Neural cell (in vitro differentiated cells): ENCODE measurements around the gene PRDM15. TPM values are rescaled to one million over a fixed set of nuclear protein-coding genes. Genes with fewer than 3 reads are reported as not detected.

Experiments used
- H2AFZ ChIP-seq: fragments of 200-600, 300-800 bp; sonication (generic), shearing (Covaris generic); 2 replicates; pipeline ENCODE4 v1.6.0; 2014; ENCODE audit warnings: low read depth, mild to moderate bottlenecking, antibody characterized with exemption, low read length, moderate library complexity
- H3F3A ChIP-seq: fragments of 200-600 bp; shearing (Covaris generic); 2 replicates; pipeline ENCODE4 v1.6.1; 2016; ENCODE audit warnings: mild to moderate bottlenecking, moderate library complexity, mixed read lengths, antibody characterized with exemption, low read length; ENCODE audit not compliant: insufficient read depth, poor library complexity, severe bottlenecking
- H3K27ac ChIP-seq: fragments of 200-600, 300-800 bp; sonication (generic), shearing (Covaris generic); 2 replicates; pipeline ENCODE4 v1.5.1; 2014; ENCODE audit warnings: mild to moderate bottlenecking, low read length, moderate library complexity
- H3K27me3 ChIP-seq: fragments of 300-800, 200-600 bp; sonication (generic), shearing (Covaris generic); 2 replicates; pipeline ENCODE4 v1.6.0; 2014; ENCODE audit warnings: mild to moderate bottlenecking, low read depth, low read length, moderate library complexity; ENCODE audit not compliant: insufficient read depth
- H3K36me3 ChIP-seq: fragments of 300-800, 200-600 bp; sonication (generic), shearing (Covaris generic); 2 replicates; pipeline ENCODE4 v1.5.1; 2014; ENCODE audit warnings: mild to moderate bottlenecking, antibody characterized with exemption, low read length, moderate library complexity; ENCODE audit not compliant: insufficient read depth
- H3K4me2 ChIP-seq: fragments of 300-800, 200-600 bp; sonication (generic), shearing (Covaris generic); 2 replicates; pipeline ENCODE4 v1.6.0; 2014; ENCODE audit warnings: mild to moderate bottlenecking, low read length
- H3K4me3 ChIP-seq: fragments of 300-800, 200-600 bp; sonication (generic), shearing (Covaris generic); 2 replicates; pipeline ENCODE4 v1.5.1; 2014; ENCODE audit warnings: mild to moderate bottlenecking, low read length, moderate library complexity
- H3K79me2 ChIP-seq: fragments of 200-600 bp; shearing (Covaris generic); replicated peaks from 2 replicates; pipeline ENCODE4 v1.6.0; 2014; ENCODE audit warnings: mild to moderate bottlenecking, low read length, moderate library complexity; ENCODE audit not compliant: insufficient read depth
- H3K9ac ChIP-seq: fragments of 300-800, 200-600 bp; sonication (generic), shearing (Covaris generic); 2 replicates; pipeline ENCODE4 v1.6.1; 2016; ENCODE audit warnings: mild to moderate bottlenecking, low read length, mixed read lengths
- H3K9me2 ChIP-seq: fragments of 200-600 bp; shearing (Covaris generic); 2 replicates; pipeline ENCODE4 v1.6.1; 2016; ENCODE audit warnings: mild to moderate bottlenecking, low read length, mixed read lengths; ENCODE audit not compliant: insufficient read depth
- H3K9me3 ChIP-seq: fragments of 200-600, 300-800 bp; sonication (generic), shearing (Covaris generic); 2 replicates; pipeline ENCODE4 v1.6.1; 2016; ENCODE audit warnings: mild to moderate bottlenecking, mixed run types, low read length, moderate library complexity, mixed read lengths
- H4K20me1 ChIP-seq: fragments of 200-600 bp; shearing (Covaris generic); 2 replicates; pipeline ENCODE4 v1.6.1; 2016; ENCODE audit warnings: mild to moderate bottlenecking, mixed run types; ENCODE audit not compliant: insufficient read depth
- CTCF ChIP-seq: fragments of 450-650 bp; IDR thresholded peaks from 2 replicates; pipeline ENCODE4 v1.5.1; 2014; ENCODE audit warnings: antibody characterized with exemption, mild to moderate bottlenecking, moderate library complexity; ENCODE audit not compliant: poor library complexity, severe bottlenecking
- EP300 ChIP-seq: fragments of 450-650 bp; conservative IDR thresholded peaks from 2 replicates; pipeline ENCODE4 v1.6.1; 2014; ENCODE audit warnings: antibody characterized with exemption, mild to moderate bottlenecking, moderate library complexity; ENCODE audit not compliant: poor library complexity, severe bottlenecking
- EZH2 ChIP-seq: fragments of 200-600, 300-800 bp; shearing (Covaris generic), sonication (generic); IDR thresholded peaks from 2 replicates; pipeline ENCODE4 v1.6.1; 2014; ENCODE audit warnings: antibody characterized with exemption, low read length, borderline replicate concordance, mild to moderate bottlenecking; ENCODE audit not compliant: insufficient read depth, poor library complexity, severe bottlenecking
- MXI1 ChIP-seq: fragments of 450-650 bp; conservative IDR thresholded peaks from 2 replicates; pipeline ENCODE4 v1.6.1; 2014; ENCODE audit warnings: antibody characterized with exemption, mild to moderate bottlenecking; ENCODE audit not compliant: poor library complexity, severe bottlenecking
- POLR2AphosphoS5 ChIP-seq: IDR thresholded peaks from 2 replicates; pipeline ENCODE4 v1.6.1; 2012
- RAD21 ChIP-seq: fragments of 450-650 bp; conservative IDR thresholded peaks from 2 replicates; pipeline ENCODE4 v1.6.1; 2014; ENCODE audit warnings: antibody characterized with exemption, mild to moderate bottlenecking, moderate library complexity
- REST ChIP-seq: IDR thresholded peaks from 2 replicates; pipeline ENCODE4 v1.6.1; 2012; ENCODE audit warnings: borderline replicate concordance
- SMC3 ChIP-seq: fragments of 450-650 bp; conservative IDR thresholded peaks from 2 replicates; pipeline ENCODE4 v1.6.1; 2014; ENCODE audit warnings: antibody characterized with exemption, mild to moderate bottlenecking, moderate library complexity; ENCODE audit not compliant: poor library complexity
- TAF1 ChIP-seq: IDR thresholded peaks from 2 replicates; pipeline ENCODE4 v1.6.1; 2012; ENCODE audit warnings: low read depth
- polyA plus RNA-seq: library from polyadenylated mRNA; depleted of rRNA; stranded (reverse); fragments of >200 nt; gene quantifications from 2 replicates; pipeline ENCODE4 v1.2.3, GENCODE V29; 2014

The PRDM15 gene
- polyA plus RNA-seq, 1 donor from 2014 or later = 4.1 TPM

- peaks cover 68% of the 10 kb centered on the region for H3K27me3 ChIP-seq
These were observed 117.8 kb downstream of the PRDM15 start for GRCh38 chr21:41761211-41761933.

GRCh38 chr21:41760411-41760810 lies 118.7 kb downstream of the PRDM15 start:
- Histone ChIP-seq H3K4me2 (no peak overlapping the region), H3K9me2 (no peaks in the 10 kb centered on the region), H3K27me3 (peaks cover 58% of the 10 kb centered on the region), H3K79me2 (no peaks in the 10 kb centered on the region), H3K9ac (no peak overlapping the region), H2AFZ (no peak overlapping the region), H3K36me3 (no peaks in the 10 kb centered on the region), H4K20me1 (no peaks in the 10 kb centered on the region), H3K4me3 (no peak overlapping the region), H3K27ac (no peak overlapping the region), H3K9me3 (no peaks in the 10 kb centered on the region), H3F3A (no peaks in the 10 kb centered on the region)
- TF ChIP-seq MXI1 (no peak), CTCF (no peak), EP300 (no peak), POLR2AphosphoS5 (no peak), EZH2 (no peak), TAF1 (no peak)

More at GRCh38 chr21:41761211-41761933, 117.8 kb downstream of the PRDM15 start:
- Histone ChIP-seq H3K79me2 (no peaks in the 10 kb centered on the region), H3K9me3 (no peaks in the 10 kb centered on the region), H2AFZ (no peak overlapping the region), H3K27ac (no peak overlapping the region), H3K4me3 (no peak overlapping the region), H4K20me1 (no peaks in the 10 kb centered on the region), H3K9me2 (no peaks in the 10 kb centered on the region), H3K9ac (no peak overlapping the region), H3K36me3 (no peaks in the 10 kb centered on the region), H3F3A (no peaks in the 10 kb centered on the region), H3K4me2 (no peak overlapping the region)
- no peak for TF ChIP-seq RAD21

- Histone ChIP-seq H3K4me3 (no peak overlapping the region), H3K27ac (no peak overlapping the region), H3K9me2 (no peaks in the 10 kb centered on the region), H3K36me3 (no peaks in the 10 kb centered on the region), H3K9me3 (no peaks in the 10 kb centered on the region), H3K27me3 (peaks cover 54% of the 10 kb centered on the region), H3K79me2 (no peaks in the 10 kb centered on the region), H3K9ac (no peak overlapping the region), H3F3A (no peaks in the 10 kb centered on the region), H3K4me2 (no peak overlapping the region), H4K20me1 (no peaks in the 10 kb centered on the region), H2AFZ (no peak overlapping the region)
- TF ChIP-seq CTCF = no peak
- no peak for TF ChIP-seq EP300
- no peak for TF ChIP-seq SMC3
- TF ChIP-seq MXI1 = no peak
- no peak for TF ChIP-seq POLR2AphosphoS5
- TF ChIP-seq REST = no peak
- TF ChIP-seq RAD21 = no peak
- no peak for TF ChIP-seq TAF1
- TF ChIP-seq EZH2 = no peak
These were observed 119.2 kb downstream of the PRDM15 start for GRCh38 chr21:41759926-41760325.
